Panc1 (cell line): ENCODE data around the gene MTMR12.

Experiments used
- POLR2AphosphoS5 ChIP-seq: IDR thresholded peaks from 2 replicates; pipeline ENCODE4 v1.6.1; 2012; ENCODE audit warnings: mild to moderate bottlenecking, low read depth, low read length, moderate library complexity
- TCF7L2 ChIP-seq: IDR thresholded peaks from 2 replicates; pipeline ENCODE4 v1.6.1; 2011; ENCODE audit warnings: mild to moderate bottlenecking, low read depth, low read length, inconsistent platforms
- TF ChIP-seq, protein P1 (sequence below): fragments of 450-650 bp; IDR thresholded peaks from 2 replicates; pipeline ENCODE4 v1.5.1; 2017; ENCODE audit warnings: mild to moderate bottlenecking

DNA sequence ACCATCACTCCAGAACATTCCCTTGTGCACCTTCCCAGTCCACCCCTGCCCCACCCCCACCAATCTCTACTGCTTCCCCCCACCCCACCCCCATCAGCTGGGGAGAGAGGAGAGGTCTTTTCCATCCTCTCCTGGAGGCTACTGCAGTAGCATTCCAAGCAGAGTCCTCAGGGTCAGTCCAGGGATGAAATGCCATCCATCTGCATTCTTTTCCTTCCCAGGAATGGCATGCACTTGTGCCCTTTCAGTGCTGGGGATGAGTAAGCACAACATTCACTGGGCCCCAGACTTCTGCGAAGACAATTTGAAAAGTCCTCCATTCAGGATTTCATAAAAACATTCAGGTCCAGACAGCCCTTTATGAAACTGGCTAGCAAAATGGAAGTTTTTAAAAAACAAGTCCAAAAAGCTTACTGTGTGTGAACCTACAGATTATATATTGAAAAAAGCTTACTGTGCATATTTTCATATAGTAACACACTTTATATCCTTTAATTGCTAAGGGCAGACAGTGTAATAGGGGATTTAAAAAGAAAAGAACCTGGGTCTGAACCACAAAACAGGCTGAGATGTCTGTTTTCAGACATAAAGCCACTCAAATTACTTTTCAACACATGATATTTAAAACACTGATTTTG, 88.6 kb downstream of the MTMR12 start:
- TF ChIP-seq, protein P1, sequence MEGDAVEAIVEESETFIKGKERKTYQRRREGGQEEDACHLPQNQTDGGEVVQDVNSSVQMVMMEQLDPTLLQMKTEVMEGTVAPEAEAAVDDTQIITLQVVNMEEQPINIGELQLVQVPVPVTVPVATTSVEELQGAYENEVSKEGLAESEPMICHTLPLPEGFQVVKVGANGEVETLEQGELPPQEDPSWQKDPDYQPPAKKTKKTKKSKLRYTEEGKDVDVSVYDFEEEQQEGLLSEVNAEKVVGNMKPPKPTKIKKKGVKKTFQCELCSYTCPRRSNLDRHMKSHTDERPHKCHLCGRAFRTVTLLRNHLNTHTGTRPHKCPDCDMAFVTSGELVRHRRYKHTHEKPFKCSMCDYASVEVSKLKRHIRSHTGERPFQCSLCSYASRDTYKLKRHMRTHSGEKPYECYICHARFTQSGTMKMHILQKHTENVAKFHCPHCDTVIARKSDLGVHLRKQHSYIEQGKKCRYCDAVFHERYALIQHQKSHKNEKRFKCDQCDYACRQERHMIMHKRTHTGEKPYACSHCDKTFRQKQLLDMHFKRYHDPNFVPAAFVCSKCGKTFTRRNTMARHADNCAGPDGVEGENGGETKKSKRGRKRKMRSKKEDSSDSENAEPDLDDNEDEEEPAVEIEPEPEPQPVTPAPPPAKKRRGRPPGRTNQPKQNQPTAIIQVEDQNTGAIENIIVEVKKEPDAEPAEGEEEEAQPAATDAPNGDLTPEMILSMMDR, result no peak
- no peak for TF ChIP-seq POLR2AphosphoS5
- no peak for TF ChIP-seq TCF7L2
